NCI-H2107 treated with DMSO at 0.1 percent for 48 hours (cell line): Measurements from ENCODE around the gene SLC22A17.

ENCODE experiments used
- DNase-seq: peaks from one replicate; lab custom pipeline; 2025; ENCODE audit not compliant: unreplicated experiment; lab: John Stamatoyannopoulos, UW

SLC22A17 gene

GRCh38 chr14:23364164-23365035 is 11.7 kb upstream of the SLC22A17 start:
- peak; percentile 14 for DNase-seq

- DNase-seq = no peak
These were observed 9.5 kb upstream of the SLC22A17 start for GRCh38 chr14:23362200-23362599.

- no peak for DNase-seq
These were observed 9.1 kb upstream of the SLC22A17 start for GRCh38 chr14:23361763-23362162.

- no peak for DNase-seq
These were observed 8.6 kb upstream of the SLC22A17 start for GRCh38 chr14:23361320-23361719.

- no peak for DNase-seq
These were observed 7.8 kb upstream of the SLC22A17 start for GRCh38 chr14:23360496-23360895.

- no peak for DNase-seq
These were observed 7.2 kb upstream of the SLC22A17 start for GRCh38 chr14:23359722-23360447.

- DNase-seq = no peak
These were observed 6.5 kb upstream of the SLC22A17 start for GRCh38 chr14:23359167-23359626.

- DNase-seq = no peak
These were observed 6.0 kb upstream of the SLC22A17 start for GRCh38 chr14:23358553-23359166.

GRCh38 chr14:23358042-23358441 is 5.4 kb upstream of the SLC22A17 start:
- DNase-seq = no peak

GRCh38 chr14:23357261-23357660 is 4.6 kb upstream of the SLC22A17 start:
- DNase-seq = no peak

GRCh38 chr14:23356662-23357061 is 4.0 kb upstream of the SLC22A17 start:
- no peak for DNase-seq

- no peak for DNase-seq
These were observed 3.3 kb upstream of the SLC22A17 start for GRCh38 chr14:23355871-23356435.

GRCh38 chr14:23354990-23355389 is 2.3 kb upstream of the SLC22A17 start:
- DNase-seq = no peak

- no peak for DNase-seq
These were observed 720 bp upstream of the SLC22A17 start for GRCh38 chr14:23353433-23353780.

GRCh38 chr14:23351681-23352505 is 794 bp downstream of the SLC22A17 start:
- DNase-seq = no peak

- DNase-seq = no peak
These were observed 3.4 kb downstream of the SLC22A17 start for GRCh38 chr14:23349156-23349845.

- DNase-seq = no peak
These were observed 4.4 kb downstream of the SLC22A17 start for GRCh38 chr14:23348297-23348655.

GRCh38 chr14:23347406-23348296 is 5.0 kb downstream of the SLC22A17 start:
- no peak for DNase-seq
